ENCODE data around the gene TGIF2. TPM values are rescaled to one million over a fixed set of nuclear protein-coding genes. Genes with fewer than 3 reads are reported as not detected.

TGIF2 gene
- 9.5 and 11.7 TPM in 2 replicates for total RNA-seq

DNA sequence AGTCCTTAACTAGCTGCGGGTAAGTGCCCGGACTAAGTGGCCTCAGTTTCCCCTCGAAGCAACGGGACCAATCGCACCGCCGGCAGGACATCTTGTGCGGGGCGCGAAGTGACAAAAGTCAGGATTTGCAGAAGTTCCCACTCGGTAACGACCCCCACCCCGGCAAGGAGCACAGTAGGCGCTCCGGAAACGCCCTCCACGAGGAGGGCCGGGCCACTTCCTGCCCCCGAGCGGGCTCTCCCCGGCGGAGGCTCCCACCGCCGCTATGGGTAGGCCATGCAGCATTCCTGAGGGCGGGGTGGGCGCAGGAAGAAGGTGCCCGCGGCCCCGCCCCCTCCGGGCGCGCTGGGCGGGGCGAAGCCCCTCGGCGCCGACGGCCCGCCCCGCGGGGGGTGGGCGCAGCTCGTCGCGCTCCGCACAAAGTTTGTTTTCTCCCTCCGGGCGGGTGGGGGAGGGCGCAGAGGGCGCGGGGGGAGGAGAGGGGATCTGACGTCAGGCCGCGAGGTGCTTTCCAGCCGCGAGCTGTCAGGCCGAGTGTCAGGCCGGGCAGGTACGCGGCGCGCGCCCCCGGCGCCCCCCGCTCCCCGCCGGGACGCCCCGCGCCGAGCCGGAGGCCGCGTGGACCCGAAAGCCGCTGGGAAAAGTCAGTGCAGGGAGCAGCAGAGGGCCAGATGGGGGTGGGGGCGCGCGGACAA is at the start of gene TGIF2:
TGIF2 (plus strand) TSS at position 495 of the 695 bp plus-strand sequence. CDS start 5,178 bp downstream, outside the sequence.

DNA sequence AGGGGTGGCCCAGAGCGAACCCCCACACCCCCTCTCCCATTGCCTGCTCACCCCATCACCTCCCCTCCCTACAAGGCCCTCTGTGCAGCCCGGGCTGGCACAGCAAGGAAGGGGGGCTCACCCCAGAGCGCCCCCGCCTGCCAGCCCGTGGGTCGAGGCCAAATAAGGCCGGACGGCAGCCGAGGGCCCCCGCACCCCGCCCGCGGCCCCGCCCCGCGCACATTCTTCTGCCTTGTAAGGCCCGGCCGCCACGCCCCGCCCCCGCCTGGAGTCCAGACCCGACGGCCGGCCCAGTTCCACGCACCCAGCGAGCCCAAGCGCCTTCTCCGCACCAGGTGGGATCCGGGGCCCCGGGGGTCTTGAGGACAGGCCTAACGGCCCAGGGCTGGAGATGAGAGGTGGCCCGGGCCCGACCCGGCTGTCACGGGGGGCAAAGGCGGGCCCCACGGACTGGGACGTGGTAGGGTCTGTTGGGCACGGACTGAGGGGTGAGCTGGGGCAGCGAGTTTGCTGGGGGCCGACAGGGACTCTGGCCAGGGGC is 32.1 kb upstream of the TGIF2 start, which contains the start of gene MYL9:
MYL9 (plus strand) TSS at position 293 of the 541 bp plus-strand sequence. CDS start 3,366 bp downstream, outside the sequence.

GRCh38 chr20:36605399-36606157 is 32.2 kb downstream of the TGIF2 start, which contains the start of gene RAB5IF:
TSS of gene RAB5IF (plus strand) at chr20:36605779. CDS start at chr20:36605952, 173 bp downstream.

Small RNA genes lying within 50 kb of the gene (small RNA-seq; reads per million reads assigned to genes)
- not detected for gene RF00017

Other genes starting within 250 kb of the TGIF2 start
- 75.1 and 78.5 TPM in 2 replicates for gene MYL9, start 32.1 kb upstream of the TGIF2 start, total RNA-seq
- 65.8 and 73.6 TPM in 2 replicates for gene RAB5IF, start 32.2 kb downstream of the TGIF2 start, total RNA-seq
- gene SLA2, start 72.6 kb downstream of the TGIF2 start, total RNA-seq = under 0.01 TPM in 1 of 2 replicates, not detected in the other
- 23.3 and 23.9 TPM in 2 replicates for gene NDRG3, start 172.5 kb downstream of the TGIF2 start, total RNA-seq
- 10.6 and 19.9 TPM in 2 replicates for gene DSN1, start 200.2 kb downstream of the TGIF2 start, total RNA-seq